HG03103 (cell line): Measurements from ENCODE around the gene TEAD4.

ENCODE experiments used
- ATAC-seq: cut with Tn5 transposase; IDR thresholded peaks from one replicate; pipeline ENCODE4 v1.9.1; 2021; ENCODE audit warnings: low read depth; ENCODE audit not compliant: unreplicated experiment

Gene TEAD4

DNA sequence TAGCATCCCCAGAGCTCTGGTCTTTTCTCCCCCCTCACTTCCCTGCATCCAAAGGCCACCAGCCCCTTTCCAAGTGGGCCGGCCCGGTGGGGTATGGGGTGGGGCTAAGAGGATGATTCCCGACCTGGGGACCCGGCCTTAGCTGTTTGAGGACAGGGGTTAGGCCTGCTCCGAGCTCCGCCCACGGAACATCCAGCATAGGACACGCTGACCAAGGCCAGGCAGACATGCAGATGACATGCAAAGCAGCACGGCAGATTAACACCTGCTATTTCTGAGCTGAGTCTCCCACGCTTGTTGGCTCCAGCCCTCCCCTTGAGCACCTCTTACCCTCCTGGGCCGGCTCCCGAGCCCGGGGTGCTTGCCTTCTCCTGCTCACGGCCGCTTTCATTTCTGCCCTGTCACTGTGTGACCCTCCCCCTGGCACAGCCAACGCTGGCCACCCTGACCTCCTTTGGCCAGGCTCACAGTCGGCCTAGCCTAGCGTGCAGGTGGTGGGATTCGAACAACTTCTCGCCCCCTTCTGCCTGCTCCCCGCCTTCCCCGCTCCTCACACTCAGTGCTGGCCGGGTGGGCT is 40.2 kb downstream of the TEAD4 start:
- ATAC-seq: no peak

DNA sequence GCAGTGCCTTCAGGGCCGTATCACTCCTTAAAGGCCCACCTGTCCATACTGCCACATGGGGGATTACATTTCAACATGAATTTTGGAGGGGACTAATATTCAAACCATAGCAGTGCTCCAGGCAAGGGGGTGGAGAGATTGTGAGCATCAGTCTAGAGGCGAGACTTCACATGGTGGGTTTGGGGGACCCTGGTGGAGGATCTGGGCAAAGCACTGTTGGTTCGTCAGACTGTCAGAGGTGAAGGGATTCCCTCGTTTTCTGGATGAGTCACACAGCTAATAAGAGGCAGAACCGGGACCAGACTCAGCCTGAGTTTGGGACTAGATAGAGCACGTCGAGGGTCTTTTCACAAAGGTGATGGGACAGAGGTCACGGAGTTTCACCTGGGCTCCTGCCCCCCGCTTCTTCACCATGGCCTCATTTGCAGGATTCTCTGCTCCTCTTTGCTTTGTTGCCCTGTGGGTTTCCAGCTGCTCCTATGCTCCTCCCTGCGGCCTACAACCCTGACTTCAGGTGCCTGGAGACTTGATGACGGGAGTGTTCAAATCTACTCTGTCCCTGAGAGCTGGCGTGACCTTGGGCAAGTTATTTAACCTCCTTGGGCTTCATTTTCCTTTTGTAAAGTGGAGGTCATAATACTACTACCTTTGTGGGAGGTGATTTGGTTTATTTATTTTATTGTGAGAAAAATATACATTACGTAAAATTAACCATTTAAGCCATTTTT is 41.5 kb downstream of the TEAD4 start:
- no peak for ATAC-seq

DNA sequence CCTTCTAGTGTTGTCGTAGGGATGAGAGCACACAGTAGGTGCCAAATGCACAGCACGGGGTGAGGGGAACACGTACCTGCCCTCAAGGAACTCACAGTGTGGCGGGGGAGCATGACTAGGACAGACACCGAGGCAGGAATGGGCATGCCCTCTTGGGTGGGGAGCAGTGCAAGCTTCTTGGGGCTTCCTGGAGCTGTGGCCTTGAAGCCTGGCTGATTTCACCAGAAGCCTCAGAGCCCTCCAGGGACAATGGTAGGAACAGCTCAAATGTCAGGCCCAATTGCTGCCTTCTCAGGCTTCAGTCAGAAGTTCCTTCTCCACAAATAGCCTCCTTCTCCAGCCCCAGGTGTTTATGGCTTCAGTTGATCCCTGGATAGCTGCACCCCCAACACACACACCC is 43.4 kb downstream of the TEAD4 start:
- no peak for ATAC-seq

DNA sequence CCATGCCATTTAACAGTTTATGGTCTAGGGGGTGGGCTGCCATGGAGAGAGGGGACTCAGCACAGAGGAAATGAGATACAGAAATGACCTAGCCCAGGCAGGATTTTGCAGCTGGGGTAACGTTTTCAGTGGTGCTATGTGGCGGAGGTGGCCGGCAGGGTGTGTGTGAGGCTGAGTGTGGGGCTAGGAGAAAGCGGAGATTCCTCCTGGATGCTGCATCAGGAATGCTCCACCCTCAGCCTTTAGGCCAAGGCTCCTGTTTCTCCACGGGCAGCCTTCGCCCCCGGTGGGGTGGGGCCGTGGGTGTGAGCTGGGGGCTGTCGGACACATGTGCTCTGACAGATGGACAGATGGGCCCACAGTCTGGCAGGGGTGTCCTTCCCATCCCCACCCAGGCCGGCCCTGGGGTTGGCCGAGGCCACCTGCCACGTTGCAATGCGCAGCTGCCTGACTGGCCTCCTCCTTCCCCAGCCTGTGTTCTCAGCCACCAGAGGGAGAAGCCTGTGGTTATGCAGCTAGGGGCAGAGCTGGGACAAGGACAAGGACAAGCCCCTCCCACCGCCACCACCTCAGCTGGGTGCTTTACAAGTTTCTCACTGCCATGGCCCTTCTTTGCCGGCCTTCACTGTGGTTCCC is 44.3 kb downstream of the TEAD4 start:
- ATAC-seq: no peak

DNA sequence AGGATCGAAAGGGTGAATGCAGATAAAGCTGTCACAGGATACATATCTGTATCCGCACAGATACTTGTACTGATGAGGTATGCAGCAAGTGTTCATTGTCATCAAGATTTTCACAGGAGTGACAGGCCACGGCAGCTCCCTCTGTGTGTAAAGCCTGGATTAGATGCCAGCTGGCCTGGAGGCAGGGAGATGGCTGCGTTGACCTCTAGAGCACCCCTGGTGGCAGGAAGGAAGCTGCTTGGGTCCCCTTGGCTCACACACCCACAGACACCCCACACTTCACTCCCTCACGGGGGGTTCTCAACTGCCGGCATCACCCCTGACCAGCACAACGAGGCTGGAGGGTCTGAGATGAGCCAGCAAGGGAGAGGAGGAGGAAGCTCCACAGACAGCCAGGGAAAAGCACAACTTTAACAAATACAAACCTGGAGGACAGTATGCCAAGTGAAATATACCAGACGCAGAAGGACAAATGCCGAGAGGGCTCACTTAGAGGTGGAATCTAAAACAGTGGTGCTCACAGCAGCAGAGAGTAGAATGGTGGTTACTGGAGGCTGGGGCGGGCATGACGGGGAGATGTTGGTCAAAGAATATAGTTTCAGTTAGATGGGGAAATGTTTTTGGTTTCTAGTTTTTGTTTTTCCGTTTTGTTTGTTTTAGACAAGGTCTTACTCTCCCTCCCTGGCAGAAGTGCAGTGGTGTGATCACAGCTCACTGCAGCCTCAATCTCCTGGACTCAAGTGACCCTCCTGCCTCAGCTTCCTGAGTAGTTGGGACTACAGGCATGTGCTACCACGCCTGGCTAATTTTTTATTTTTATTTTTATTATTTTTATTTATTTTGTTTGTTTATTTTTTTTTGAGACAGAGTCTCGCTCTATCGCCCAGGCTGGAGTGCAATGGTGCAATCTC is 45.7 kb downstream of the TEAD4 start:
- no peak for ATAC-seq

DNA sequence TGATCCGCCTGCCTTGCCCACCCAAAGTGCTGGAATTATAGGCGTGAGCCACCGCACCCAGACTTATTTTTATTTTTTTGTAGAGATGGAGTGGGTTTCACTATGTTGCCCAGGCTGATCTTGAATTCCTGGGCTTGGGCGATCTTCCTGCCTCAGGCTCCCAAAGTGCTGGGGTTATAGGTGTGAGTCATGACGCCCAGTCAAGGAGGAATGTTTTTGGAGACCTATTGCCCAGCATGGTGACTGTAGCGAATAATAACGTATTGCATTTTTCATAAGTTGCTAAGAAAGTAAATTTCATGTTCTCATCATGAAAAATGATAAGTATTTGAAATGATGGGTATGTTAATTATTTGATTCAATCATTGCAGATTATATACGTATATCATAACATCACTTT is 46.5 kb downstream of the TEAD4 start:
- no peak for ATAC-seq

DNA sequence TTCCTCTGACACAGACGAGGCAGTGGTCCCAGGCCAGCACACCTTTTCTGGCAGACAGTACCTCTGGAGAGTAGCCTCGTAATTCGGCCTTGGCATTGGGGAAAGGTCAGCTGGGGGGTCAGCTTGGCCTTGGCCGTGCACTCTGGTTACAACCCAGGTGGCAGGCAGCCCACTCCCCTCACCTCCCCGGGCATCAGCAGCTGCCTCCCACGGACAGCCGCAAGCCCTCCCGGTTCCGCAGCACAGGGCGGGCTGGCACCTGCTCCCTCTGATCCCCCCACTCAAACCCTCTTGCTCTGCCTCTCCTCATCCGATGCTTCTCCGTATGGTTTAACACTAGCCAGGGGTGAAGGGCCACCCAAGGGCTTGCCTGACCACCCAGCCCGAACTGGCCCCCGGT is 50.6 kb downstream of the TEAD4 start:
- ATAC-seq: no peak

DNA sequence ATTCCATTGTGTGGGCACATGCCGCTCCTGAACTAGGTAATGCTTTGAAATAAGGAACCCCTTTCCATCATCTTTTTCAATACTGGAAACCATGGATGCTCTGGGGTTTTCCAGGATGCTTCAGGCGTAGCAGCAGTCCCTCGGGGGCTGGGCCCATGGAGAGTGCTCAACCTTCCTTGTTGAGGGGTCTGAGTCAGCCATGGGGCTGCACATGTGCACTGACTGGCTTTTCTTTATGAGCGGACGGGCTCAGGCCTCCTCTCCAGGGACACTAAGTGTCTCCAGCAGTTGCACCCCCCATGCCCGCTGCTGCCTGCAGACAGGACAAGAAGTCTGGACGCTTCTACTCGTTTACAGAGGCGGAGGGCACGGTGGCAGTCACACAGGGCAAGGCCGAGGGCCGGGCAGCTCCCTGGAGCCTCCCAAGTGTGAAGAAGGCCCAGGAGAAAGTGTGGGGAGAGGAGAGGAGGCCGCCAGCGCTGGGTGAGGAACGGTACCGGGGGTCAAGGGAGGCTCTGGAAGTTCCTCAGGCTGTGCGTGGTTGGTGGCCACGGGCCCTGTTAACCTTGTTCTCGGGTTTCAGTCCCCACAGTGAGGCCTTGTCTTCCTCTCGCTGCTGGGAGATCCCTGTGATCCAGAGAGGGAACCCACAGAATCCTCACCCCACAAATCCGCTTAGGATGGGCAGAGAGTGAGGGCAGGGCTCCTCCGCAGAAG is 51.2 kb downstream of the TEAD4 start:
- no peak for ATAC-seq

DNA sequence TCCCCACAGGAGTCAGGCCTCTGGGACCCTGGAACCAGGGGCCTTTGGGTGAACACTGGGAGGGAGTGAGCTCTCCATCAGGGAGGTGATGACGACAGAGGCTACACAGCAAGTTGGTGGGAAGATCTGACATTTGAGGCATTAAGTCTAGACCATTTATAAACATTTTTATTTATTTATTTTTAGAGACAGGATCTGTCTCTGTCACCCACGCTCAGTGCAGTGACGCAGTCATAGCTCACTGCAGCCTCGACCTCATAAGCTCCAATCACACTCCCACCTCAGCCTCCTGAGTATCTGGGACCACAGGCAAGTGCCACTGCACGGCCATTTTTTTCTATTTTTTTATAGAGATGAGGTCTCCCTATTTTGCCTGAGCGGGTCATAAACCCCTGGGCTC is 53.6 kb downstream of the TEAD4 start:
- no peak for ATAC-seq

DNA sequence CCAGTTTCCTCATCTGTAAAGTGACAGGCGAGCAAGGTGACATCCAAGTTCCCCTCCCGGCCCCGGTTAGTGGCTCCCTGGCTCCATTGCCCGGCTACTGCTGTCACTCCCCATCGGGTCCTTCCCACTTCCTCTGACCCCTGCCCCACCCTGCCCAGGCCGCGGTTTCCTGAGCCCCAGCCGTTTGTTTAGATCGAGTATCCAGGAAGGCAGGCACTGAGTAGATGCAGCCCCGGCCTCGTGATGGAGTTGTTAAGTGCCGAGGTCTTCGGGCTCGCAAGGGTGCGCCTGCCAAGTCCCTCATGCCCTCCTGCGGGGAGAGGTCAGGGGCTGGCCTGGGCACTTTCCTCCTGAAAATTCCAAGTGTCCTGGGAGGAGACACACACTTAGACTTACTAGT is 55.4 kb downstream of the TEAD4 start:
- ATAC-seq: no peak

DNA sequence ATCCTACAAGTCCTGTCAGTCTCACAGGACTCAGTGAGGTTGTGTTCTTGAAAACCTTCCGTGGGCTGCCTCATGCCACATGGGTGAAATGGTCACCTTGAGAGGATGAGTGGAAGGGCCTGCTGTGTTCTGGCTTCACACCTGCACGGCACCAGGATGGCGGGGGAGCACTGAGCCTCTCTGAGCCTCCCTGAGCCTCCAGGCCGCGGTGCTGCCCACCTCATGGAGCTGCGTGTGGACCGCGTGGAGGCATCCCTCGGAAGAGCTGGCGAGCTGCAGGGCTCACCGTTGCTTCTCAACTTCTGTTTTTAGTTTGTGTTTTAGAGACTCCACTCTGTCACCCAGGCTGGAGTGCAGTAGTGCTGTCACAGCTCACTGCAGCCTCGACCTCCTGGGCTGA is 56.2 kb downstream of the TEAD4 start:
- ATAC-seq: no peak

DNA sequence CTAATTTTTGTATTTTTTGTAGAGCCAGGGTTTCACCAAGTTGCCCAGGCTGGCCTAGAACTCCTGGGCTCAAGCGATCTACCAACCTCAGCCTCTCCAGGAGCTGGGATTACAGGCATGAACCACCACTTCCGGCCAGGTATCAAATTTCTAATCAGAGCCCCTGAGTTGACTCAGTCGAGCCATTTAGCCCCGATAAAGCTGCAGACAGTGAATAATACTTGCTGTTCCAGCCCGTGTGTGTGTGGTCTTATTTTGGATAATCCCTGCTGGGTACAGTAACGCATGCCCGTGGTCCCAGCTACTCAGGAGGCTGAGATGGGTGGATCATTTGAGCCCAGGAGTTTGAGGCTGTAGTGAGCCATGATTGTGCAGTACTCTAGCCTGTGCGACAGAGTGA is 57.0 kb downstream of the TEAD4 start:
- ATAC-seq: no peak

DNA sequence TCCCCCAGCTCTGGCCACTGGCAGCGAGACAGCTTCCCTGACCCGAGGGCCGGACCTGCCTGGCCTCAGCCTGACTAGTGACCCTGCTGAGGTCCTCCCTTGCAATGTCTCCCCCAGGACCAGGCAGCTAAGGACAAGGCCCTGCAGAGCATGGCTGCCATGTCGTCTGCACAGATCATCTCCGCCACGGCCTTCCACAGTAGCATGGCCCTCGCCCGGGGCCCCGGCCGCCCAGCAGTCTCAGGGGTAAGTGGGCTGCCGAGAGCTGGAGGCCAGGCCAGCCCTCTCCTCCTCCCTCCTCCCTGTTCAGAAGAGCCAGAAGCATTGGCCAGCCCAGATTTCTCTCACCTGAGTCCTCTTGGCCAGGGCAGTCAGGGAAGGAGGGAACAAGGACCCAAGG is 58.1 kb downstream of the TEAD4 start:
- ATAC-seq: no peak

DNA sequence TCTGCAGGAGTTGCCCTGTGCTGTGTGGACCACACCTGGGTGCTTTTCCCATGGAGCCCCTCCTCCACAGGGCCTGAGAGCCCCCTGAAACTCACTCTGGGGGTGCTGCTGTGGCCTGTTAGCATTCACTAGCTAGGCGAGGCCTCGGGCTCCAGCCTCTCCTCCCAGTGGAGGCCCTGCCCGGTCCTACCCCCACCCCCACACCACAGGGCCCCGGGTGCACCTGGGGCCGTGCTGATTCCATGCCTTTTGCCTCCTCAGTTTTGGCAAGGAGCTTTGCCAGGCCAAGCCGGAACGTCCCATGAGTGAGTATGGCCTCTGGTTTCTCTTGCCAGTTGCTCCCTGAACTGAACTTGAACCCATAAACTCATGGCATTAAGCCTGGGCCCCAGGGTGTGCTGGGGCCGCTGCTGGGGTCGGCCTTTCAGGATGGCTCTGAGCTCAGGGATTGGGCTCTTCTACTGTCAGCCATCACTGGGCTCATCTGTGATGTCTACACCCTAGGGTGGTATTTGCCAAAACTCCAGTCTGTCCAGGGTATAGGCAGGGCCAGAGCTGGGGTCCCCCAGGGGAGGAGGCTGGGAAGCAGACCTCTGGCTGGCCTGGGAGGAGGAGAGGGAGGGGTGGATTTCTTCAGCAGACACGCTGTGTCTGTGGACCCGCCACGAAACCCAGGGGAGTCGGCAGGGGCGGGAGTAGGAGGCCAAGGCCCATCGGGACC is 59.2 kb downstream of the TEAD4 start:
- ATAC-seq: no peak

DNA sequence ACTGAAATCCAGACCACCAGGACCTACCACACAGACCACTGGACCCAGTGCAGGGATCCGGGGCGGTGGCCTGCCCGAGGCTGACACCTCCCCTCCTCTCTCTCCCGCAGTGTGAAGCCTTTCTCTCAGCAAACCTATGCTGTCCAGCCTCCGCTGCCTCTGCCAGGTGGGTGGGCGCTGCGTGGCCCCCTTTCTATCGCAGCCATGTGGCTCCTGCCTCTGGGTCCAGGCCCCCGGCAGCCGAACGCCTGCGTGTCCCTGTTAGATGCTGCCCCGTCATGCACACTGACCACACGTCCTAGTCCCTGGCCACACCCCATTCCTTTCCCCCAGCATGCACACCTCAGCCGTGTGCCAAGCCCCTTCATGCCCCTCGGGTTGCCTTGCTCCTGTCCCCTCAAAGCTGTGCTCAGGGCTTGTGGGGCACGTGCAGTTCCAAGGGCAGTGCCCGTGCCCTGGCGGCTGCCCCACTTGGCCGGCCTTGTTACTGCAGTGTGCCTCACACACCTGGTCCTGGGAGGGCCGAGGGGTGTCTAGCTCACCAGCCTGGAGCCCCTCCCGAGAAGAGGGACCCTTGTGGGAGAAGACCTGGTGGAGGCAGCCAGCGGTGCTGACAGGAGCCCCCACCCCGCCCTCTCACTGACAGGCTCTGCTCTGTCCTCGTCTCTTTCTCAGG is 59.9 kb downstream of the TEAD4 start:
- ATAC-seq: no peak

DNA sequence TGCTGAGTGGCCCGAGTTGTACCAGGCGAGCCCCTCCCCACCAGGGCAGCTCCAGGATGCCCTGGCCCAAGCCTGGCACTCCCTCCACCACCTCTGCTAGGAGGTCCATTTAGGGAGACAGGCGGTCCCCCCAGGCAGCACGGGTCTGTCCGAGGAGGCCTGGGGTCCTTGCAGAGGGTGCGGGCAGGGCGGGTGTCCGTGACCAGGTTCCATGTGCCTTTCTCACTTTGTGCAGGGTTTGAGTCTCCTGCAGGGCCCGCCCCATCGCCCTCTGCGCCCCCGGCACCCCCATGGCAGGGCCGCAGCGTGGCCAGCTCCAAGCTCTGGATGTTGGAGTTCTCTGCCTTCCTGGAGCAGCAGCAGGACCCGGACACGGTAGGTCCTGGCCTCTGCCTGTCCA is 61.2 kb downstream of the TEAD4 start:
- ATAC-seq: no peak

DNA sequence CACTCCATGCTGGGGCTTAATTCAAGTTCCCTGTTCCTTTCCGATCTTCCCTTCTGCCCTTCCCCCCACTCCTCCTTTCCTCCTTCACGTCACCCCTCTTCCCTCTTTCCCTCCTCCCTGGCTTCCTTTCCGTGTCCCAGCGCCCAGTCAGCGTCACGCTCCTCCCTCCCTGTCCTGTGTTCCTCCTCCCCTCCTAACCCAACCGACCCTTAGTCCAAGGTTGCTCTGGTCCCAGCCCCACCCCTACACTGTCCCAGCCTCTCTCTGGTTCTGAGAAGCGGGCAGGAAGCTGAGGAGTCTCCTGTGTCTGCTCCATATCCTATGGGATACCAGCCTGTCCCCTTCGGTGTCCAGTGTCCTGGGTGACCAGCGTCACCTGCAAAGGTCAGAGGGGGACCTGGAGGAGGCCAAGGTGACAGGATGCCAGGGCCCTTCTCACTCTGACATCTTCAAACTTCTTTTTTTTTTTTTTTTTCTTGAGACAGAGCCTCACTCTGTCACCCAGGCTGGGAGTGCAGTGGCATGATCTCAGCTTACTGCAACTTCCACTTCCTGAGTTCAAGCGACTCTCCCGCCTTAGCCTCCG is 61.7 kb downstream of the TEAD4 start:
- no peak for ATAC-seq

DNA sequence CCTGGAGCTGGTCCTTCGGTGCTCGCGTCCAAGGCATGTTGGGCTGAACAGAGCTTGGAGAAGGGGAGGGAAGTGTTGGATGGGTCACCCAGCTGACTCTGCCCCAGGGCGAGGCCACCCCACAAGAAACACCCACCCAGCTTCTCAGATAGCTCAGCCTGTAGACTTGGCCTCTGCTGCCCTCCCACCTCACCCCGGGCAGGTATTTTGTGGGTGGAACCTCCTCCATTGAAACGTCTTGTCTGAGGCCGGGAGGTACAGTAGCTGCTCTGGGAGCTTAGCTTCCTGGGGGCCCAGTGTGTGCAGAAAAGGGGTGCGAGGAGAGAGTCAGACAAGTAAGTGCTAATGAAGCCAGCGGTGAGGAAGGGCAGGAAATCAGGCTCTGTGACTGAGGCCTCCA is 63.2 kb downstream of the TEAD4 start:
- ATAC-seq: no peak

DNA sequence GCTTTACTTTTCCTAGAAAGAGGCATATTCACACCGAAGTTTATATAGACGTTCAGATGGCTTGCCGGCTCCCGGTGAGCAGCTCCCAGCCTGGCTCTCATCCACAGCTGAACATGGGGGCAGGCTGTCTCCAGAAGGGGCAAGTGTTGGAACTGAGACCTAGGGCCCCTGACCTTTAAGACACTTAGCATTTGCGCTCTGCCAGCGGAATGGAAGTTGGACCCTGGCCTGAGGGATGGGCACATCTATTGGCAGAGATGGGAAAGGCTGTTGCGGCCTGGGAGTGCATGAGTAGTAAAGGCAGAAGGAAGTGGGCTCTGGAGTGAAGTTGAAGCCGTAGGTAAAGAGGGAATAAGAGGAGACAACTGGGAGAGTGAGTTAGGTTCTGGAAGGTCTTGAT is 63.8 kb downstream of the TEAD4 start:
- no peak for ATAC-seq
